ENCODE results near the gene TMEM132C.

Gene TMEM132C

DNA sequence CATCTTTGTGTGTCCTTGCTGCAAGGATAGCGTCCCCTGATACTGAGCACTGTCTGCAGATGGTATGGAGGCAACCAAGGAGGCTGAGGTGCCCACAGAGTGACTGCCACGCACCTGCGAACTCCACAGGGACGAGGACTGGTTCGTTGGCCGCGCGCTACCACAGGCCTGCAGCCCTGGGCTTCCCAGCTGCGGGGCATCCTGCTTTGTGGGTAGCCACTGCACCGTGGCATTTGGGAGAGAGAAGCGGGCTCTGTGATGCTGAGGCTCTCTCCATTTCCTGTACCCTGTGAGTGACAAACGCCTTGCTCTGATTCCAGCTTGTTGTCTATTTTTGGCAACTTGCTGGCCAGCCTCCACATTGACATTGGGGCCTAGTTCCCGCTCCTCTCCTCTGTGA is 480.5 kb downstream of the TMEM132C start:
- peak overlapping the region; percentile 82 for H3K27ac Mint-ChIP-seq (ENCODE audit: low read depth)
- no peaks in the 10 kb centered on the region for H3K9me3 Mint-ChIP-seq
- peaks cover 4% of the 10 kb centered on the region for H3K36me3 Mint-ChIP-seq (ENCODE audit: insufficient read depth)
- H3K4me3 Mint-ChIP-seq = peak overlapping the region; percentile 54
- no peak for ATAC-seq (replicated peaks; ENCODE audit: extremely low read depth, poor library complexity, severe bottlenecking)
- DNase-seq (ENCODE audit: low spot score in 2 of 2) = no peak
- H3K27me3 Mint-ChIP-seq = no peaks in the 10 kb centered on the region
- H3K4me1 Mint-ChIP-seq = peaks cover 58% of the 10 kb centered on the region

DNA sequence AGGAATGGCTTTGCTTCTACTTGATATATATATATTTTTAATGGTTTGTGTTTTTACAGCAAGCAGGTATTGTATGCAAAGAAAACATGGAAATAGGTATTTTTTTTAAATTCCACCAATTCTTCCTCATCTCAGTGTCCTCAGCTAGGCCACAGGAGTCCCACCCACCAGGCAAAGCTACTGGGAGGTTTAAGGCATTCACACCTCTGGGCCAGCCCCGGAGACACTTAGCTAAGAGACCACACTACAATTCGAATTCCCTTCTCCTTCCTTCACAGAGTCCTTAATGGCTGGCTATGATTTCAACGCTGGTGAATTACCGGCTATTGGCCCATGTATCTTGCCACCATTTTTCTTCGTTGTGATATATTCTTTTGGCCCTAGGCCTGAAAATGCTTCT is 485.4 kb downstream of the TMEM132C start:
- Mint-ChIP-seq H3K4me1 (peaks cover 21% of the 10 kb centered on the region), H3K36me3 (ENCODE audit: insufficient read depth) (peaks cover 2% of the 10 kb centered on the region), H3K27me3 (no peaks in the 10 kb centered on the region), H3K4me3 (no peak overlapping the region), H3K9me3 (no peaks in the 10 kb centered on the region), H3K27ac (ENCODE audit: low read depth) (no peak overlapping the region)
- DNase-seq (ENCODE audit: low spot score in 2 of 2) (no peak), ATAC-seq (replicated peaks; ENCODE audit: extremely low read depth, poor library complexity, severe bottlenecking) (no peak)

DNA sequence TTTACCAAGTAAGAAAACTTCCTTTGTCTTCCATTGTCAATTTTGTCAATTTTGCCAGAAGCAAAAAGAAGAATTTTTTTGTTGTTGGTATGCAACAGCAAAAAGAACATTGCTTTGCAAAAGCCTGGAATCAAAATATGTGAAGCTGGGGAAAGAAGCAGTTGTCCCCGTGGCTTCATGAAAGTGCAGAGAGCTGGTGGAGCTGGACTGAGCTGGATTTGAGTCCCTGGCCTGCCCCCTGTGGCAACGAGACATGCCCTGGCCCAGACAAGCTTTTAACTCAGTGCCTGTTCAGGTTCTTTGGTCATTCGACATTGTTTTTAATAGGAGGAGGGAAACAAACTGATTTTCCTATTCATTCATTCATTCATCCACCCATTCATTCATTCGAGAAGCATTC is 486.5 kb downstream of the TMEM132C start:
- peaks cover 10% of the 10 kb centered on the region for H3K4me1 Mint-ChIP-seq
- no peaks in the 10 kb centered on the region for H3K9me3 Mint-ChIP-seq
- ATAC-seq (replicated peaks; ENCODE audit: extremely low read depth, poor library complexity, severe bottlenecking) = no peak
- H3K27me3 Mint-ChIP-seq = no peaks in the 10 kb centered on the region
- no peak for DNase-seq (ENCODE audit: low spot score in 2 of 2)
- peaks cover 2% of the 10 kb centered on the region for H3K36me3 Mint-ChIP-seq (ENCODE audit: insufficient read depth)
- no peak overlapping the region for H3K4me3 Mint-ChIP-seq
- H3K27ac Mint-ChIP-seq (ENCODE audit: low read depth) = peak overlapping the region; percentile 54

DNA sequence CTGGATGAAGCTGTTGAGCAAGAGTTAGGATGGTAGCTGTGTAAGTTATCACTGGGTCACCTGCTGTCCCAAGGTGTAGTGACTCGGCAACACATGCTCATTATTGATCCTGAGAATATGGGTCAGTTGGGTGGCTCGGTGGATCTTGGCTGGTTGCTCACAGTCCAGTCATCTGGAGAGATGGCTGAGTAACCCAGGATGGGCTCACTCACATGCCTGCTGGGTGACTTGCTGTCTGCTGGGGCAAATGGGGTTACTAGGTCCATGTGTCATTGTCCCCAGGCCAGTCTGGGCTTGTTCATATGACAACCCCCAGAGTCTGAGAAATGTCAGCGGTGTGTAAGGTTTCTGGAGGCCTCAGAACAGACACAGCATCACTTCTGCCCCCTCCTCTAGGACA is 487.3 kb downstream of the TMEM132C start:
- ATAC-seq (replicated peaks; ENCODE audit: extremely low read depth, poor library complexity, severe bottlenecking) (no peak), DNase-seq (ENCODE audit: low spot score in 2 of 2) (no peak)
- Mint-ChIP-seq H3K4me1 (peaks cover 10% of the 10 kb centered on the region), H3K4me3 (no peak overlapping the region), H3K27ac (ENCODE audit: low read depth) (no peak overlapping the region), H3K27me3 (no peaks in the 10 kb centered on the region), H3K36me3 (ENCODE audit: insufficient read depth) (no peaks in the 10 kb centered on the region), H3K9me3 (no peaks in the 10 kb centered on the region)

DNA sequence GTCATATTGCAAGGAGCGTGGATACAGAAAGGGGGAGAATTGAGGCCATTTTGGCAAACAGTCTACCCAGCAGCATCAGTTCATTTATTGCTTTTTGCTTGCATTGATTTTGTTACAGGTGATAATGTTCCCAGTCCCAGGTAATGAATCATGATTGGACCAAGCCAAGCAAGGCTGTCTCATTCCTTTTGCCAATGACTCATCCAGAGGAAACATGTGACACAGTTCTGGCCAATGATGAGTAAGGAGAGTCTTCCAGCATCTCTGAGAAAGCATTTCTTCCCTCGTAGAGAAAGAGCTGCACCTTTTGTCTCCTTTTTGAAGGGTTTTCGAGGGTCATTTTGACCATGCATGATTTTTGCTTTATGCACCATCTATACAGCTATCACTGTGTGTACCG is 488.6 kb downstream of the TMEM132C start:
- no peak overlapping the region for H3K27ac Mint-ChIP-seq (ENCODE audit: low read depth)
- no peaks in the 10 kb centered on the region for H3K9me3 Mint-ChIP-seq
- H3K4me3 Mint-ChIP-seq = no peak overlapping the region
- H3K36me3 Mint-ChIP-seq (ENCODE audit: insufficient read depth) = no peaks in the 10 kb centered on the region
- DNase-seq (ENCODE audit: low spot score in 2 of 2) = no peak
- peaks cover 14% of the 10 kb centered on the region for H3K4me1 Mint-ChIP-seq
- no peaks in the 10 kb centered on the region for H3K27me3 Mint-ChIP-seq
- ATAC-seq (replicated peaks; ENCODE audit: extremely low read depth, poor library complexity, severe bottlenecking) = no peak

All from central memory CD8-positive, alpha-beta T cell (primary cell).